ENCODE measurements around the gene SLK.

SLK gene

DNA sequence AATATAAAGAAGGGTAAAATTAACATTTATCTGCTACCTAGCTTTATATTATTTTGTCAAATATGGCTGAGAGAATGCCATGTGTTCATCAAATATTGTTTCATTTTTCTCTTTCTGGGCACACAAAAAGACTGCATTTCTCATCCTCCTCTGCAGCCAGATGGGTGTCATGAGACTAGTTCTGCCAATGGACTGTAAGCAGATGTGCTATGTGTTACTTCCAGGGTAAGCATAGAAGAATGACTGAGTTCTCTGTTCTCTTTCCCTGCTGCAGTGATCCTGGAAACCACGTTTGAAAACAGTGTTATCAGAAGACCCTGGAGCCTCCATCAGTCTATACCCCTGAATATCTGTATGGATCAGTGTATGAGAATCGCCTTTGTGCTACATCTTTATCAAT lies 24.1 kb upstream of the SLK start:
- DNase-seq = no peak

DNA sequence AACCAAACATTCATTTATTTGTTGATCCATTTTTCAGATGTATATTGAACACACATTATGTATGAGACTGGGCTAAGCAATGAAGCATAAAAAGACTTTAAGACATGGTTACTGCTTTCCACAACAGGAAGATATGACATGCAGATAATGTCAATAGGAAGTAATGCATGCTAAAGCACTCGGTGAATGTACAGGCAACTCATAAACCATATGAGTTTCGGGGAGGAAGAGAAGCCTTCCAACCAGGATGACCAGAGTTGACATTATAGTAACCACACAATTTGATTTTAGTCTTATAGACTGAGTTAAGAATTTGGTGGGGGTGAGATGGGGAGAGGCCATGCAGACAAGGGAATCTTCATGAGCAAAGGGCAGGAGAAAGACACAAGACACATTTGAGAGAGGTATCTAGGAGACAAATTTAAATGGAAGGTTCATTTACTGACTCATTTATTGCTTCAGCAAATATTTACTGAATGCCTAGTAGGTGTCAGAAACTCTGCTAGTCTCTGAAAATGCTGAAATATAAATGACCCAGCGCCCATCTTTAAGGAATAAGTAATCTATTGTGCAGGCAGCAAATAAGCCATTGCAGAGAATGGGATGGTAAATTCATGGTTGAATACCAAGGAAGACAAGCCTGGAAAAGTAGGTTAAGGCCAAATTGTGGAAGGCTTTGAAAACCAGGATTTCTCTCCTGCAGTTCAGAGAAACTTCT lies 19.0 kb upstream of the SLK start:
- no peak for DNase-seq

DNA sequence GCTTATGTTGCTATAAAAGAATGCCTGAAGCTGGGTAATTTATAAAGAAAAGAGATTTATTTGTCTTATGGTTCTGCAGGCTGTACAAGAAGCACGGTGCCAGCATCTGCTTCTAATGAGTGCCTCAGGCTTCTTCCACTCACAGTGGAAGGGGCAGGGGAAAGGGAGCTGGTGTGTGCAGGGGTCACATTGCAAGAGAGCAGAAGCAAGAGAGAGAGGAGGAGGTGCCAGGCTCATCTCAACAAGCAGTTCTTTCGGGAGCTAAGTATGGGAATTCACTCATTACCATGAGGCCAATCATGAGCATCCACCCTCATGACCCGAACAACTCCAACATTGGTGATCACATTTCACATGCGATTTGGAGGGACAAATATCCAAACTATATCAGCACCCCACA lies 17.2 kb upstream of the SLK start:
- no peak for DNase-seq

DNA sequence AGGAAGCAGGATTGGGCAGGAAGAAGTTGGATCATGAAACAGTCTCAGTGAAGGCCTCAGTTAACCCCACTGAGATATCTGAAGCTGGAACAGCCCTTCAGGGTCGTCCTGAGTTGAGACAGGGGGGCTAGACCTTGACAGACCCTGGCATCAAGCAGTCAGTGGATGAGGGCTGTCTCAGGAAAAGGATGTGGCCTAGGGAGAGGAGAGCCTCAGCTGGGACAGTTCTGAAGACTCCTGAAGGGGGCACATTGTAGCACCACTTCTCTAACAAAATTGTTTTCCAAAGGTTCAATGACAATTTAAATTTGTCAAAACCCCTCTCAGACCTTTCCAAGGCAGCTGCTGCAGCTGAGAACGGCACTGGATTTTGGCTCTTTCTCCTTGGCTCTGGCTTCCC lies 15.8 kb upstream of the SLK start:
- no peak for DNase-seq

DNA sequence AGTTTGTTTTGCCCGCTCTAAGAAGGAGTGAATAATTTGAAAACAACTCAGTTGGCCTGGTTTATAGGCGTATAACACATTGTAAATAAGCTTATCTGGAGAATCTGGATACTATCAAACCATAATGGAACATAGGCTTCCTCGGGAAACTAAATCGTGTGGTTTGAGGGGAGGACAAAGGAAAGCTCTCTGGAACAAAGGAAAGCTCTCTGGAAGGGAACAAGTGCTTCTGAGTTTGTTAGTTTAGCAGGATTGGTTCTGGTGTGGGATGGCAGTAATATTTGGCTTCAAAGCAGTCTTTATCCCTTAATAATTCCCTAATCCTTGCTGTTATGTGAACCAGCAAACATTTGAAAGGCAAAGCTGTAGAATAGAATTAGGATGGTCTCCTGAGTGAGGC lies 15.0 kb upstream of the SLK start:
- no peak for DNase-seq

DNA sequence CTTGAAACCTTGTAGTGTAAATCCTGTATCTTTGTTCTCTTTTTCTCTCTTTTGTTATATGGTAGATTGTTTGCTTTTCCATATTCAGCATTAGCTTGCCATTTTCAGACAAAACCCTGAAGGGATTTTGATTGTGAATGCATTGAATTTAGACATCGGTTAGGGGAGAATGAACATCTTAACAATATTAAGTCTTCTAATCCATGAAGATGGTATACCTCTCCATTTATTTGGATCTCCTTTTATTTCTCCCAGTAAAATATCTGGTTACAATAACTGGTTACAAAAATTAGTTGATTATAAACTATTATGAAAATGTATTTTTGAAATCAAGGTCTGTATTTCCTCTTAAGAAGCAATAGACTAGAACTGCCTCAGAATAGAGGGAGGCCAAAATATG lies 12.4 kb upstream of the SLK start:
- DNase-seq = no peak

DNA sequence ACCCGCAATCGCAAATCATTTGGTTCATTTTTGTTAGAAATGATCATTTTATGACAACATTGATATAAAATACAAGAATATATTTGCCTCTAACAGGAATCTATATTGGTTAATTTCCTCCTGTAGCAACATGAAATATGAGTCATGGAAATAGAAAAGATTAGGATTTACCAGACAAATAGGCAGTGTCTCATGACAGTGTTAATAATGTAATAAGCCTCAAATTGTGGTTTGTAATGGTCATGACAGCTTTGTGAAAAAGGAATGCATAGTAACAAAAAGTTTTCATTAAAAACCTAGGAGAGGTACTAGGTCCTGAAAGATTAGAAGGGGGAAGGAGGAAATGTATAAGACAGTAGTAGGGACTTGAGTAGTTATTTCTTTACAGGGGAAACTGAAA lies 7.9 kb upstream of the SLK start:
- DNase-seq = no peak

DNA sequence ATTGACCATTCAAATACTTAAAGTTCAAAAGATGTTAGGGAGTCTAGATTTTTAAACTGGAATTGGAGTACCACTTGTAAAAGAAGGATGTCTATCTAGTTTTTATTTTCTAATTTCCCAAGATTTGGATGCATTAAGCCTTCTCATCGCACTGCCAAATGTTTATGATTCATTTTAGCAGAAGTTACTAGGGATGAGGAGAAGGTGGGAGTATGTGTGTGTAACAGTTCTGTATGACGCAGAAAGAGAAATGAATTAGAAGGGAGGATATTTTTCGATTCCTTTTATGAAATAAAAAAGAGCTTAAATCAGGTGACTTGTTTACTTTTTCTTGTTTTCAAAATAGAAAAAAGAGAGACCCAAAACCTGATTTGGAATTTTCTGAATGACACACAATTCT lies 6.8 kb upstream of the SLK start:
- DNase-seq = no peak

DNA sequence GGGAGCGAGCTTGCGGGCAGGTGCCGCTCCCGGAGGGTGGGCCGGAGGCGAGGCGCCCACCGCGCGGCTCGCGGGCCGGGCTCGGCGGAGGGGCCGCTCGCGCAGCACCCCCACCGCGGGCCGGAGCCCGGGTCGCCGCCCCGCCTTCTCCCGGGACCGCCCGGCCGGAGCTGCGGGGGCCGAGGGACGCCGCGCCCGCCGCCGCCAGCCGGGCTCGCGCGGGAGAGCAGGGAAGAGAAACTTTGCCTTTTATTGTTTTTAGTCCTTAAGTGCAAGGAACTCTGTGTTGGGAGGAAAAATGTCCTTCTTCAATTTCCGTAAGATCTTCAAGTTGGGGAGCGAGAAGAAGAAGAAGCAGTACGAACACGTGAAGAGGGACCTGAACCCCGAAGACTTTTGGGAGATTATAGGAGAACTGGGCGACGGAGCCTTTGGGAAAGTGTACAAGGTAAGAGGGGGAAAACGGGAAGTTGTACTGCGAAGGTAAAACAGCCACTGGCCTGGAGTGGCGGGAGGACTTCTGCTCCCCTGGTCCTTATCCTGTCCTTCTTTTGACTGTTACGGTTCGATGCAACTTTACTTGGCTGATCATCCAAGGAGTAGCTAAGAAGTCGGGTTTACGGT lies 620 bp downstream of the SLK start:
- peak; percentile 57 for DNase-seq

DNA sequence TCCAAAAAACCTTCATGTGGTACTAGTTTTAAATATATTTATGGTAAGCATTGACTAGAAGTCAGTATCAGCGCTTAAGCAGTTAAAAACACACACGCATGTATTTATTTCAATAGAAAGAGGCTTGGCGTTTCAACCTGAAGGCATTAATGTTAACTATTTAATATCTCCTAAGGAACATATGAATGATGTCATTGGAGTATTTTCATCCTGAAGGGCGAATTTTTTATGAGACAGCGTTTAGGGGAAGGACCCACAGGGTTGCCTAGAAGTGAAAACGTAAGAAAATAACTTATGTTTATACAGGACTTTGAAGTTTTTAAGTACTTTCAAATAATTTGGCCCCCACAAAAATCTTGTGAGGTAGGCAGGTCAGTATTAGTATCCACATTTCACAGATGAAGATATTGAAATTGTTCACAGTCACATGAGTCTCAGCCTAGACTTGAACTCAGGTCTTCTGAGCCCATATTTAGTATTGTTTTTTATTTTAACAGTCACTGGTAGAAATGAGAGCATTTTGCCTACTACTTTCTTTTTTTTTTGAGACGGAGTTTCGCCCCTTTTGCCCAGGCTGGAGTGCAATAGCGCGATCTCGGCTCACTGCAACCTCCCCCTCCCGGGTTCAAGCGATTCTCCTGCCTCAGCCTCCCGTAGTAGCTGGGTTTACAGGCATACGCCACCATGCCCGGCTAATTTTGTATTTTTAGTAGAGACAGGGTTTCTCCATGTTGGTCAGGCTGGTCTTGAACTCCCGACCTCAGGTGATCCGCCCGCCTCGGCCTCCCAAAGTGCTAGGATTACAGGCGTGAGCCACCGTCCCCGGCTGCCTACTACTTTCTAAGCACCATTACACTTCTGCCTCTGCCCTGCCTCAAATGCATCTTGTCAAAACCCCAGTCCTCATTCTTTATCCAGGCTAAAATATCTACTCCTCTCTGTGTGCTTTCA lies 1.8 kb downstream of the SLK start:
- no peak for DNase-seq

DNA sequence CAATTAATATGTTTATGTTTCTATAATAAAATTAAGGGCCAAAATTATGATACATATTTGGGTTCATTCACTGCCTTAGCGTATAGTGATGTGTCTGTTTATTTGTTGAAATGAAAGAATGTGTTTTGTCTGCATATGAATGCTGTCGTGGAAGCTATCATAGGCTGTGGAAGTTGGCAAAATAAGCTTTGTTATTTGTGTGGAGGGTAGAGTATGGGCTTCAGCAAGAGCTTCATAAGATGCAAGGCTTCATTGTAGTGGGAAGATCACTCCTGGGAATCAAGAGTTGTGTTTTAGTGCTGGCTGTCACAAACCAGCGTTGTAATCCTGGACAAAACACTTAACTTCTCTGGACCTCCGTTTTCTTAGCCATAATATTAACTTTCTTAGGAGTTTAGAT lies 2.5 kb downstream of the SLK start:
- no peak for DNase-seq

DNA sequence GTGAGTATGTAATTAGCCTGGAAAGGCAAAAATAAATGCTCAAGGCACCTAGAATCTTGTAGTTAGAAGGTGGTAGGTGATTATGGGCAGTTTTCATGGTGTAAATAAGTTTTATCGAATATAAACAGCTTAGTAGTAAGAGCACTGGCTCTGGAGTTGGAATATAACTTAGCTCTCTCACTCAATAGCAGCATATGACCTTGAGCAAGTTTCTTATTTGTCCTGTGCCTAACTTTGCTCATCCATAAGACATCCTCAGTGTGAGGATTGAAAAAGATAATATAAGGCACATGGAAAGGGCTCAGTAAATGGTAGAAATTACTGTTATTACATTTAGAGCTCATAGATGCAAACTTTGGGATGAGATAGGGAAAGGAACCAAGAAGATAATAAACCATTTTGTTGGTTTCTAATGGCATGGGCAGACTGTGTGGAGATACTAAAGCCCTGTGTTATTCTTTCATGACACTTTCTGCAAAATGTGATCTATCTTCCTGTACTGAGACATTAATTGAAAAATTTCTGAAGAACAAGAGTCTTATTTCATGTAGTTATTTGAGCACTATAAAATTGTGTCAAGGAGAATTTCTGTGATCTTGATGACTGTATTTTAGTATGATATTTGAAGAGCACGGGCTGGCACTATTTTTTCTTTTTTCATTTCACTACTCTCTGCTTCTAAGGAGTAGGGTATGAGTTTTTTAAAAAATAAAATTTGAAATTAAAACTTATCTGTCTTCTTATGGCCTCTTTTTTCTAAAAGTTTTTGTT lies 3.1 kb downstream of the SLK start:
- no peak for DNase-seq

DNA sequence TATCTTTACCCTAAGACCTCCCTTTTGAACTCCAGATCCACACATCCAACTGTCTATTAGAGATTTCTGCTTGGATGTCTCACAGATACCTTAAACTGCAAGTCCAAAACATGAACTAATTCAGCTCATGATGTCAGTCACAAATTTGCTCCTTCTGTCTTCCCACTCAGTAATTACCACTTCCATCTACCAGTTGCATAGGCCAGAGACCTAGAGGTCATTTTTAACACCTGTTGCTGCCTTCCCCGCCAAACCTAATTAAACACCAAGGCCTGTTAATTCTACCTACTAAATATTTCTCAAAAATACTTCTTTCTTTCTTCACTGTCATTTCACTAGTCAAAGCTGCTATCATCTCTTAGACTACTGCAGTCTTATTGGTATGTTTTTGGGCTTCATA lies 8.2 kb downstream of the SLK start:
- DNase-seq = no peak

DNA sequence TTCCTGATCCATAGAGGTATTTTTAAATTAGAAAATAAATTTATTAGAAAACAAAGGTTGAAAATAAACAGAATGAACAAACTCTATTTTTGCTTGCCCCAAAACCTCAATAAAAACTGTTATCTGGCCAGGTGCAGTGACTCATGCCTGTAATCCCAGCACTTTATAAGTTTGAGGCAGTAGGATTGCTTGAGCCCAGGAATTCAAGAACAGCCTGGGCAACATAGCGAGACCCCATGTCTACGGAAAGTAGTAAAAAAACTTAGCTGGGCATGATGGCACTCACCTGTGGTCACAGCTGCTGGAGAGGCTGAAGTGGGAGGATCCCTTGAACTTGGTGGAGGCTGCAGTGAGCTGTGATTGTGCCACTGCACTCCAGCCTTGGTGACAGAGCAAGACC lies 10.3 kb downstream of the SLK start:
- no peak for DNase-seq

DNA sequence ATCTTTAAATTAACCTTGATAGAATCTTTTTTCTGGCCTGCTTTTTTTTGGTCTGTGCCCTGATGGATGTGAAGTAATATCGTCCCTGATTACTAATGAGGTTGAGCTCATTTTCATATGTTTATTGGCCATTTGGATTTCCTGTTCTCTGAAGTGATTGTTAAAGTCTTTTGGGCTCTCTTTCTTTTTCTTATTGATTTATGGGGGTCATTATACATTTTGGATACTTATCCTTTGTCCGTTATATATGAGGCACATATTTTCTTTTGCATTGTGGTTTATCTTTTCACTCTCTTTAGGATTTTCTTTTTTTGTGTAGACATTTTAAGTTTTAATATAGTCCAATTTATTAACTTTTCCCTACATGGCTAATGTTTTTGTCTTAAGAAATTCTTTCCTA lies 12.6 kb downstream of the SLK start:
- no peak for DNase-seq

DNA sequence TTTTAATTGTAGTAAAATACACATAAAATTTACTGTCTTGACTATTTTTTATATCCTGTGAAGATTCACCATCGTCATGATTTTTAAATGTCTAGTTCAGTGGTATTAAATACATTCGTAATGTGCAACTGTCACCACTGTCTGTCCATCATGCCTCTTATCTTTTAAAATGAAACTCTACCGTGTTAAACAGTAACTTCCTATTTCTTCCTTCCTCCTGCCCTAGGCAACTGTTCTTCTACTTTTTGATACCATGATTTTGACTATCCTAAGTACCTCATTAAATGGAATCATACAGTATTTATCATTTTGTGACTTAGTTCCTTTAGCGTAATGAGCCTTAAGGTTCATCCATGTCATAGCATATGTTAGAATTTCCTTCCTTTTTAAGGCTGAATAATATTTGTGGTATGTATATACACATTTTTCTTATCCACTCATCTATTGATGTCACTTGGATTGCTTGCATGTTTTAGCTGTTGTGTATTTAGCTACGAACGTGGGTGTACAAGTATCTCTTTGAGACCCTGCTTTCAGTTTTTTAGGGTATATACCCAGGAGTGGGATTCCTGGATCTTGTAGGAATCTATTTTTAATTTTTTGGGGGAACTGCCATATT lies 13.5 kb downstream of the SLK start:
- DNase-seq = no peak

DNA sequence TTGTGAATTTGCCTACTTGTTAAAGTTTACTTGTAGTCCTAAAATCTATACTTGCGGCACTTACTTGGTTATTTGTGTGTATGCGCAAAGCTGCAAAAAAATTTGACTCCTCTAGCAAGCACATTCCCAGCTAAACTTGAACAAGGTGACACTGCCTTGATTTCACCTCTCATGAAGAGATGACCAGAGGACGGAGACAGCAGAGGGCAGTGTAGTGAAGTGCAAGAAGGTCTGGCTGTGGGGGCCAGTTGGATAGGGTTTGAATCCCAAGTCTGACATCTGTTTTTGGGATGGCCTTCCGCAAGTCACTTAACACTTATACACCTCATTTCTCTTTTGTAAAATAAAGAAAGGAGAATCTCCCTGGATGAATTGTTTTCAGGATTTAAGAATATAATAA lies 15.7 kb downstream of the SLK start:
- no peak for DNase-seq

DNA sequence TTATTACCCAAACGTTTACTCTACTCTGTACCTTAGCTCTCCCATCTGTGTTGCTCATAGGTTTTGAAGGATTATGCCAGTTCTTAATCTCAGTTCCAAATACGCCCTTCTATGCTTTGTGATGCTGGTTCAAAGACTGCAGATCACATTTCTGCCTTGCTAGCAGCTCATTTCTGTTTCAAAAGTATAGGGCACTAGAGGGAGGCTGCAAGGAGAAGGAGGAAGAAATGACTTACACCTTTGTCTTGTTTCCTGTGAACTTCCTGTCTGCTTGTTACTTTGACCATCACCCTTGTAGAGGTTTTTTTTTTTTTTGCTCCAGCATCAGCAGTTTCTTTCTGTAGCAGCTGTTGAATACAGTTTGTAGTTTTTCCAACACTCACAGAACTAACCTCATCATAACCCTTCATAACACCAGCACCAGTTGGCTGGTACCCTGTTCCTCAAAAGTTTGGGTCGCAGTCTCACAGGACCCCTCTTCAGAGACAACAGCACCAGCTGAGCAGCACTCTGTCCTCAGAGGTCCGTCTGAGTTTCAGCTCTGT lies 16.5 kb downstream of the SLK start:
- no peak for DNase-seq

DNA sequence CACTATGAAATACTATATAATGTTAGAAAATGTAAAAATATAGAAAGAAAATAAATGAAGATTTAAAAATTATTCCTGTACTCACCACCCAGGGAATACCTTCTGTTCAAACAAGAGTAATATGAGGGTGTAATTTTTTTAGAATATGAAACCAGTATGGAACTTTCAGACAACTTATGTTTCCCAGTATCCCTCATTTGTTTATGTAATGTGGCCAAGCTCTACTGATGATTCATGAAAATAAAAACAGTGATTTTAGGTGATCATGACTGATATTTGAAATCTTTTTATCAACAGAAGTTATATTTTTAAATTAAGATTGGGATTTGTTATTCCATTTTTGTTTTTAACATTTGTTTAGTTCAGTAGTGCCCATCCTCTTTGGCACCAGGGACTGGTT lies 18.8 kb downstream of the SLK start:
- no peak for DNase-seq

DNA sequence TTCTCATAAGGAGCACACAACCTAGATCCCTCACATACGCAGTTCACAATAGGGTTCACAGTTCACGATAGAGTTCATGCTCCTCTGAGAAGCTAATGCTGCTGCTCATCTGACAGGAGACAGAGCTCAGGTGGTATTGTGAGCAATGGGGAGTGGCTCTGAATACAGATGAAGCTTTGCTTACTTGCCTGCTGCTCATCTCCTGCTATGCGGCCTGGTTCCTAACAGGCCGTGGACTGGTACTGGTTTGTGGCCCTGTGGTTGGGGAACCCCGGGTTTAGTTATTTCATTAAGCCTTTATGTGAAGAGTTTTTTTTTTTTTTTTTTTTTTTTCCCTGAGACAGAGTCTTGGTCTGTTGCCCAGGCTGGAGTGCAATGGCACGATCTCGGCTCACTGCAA lies 19.4 kb downstream of the SLK start:
- no peak for DNase-seq

DNA sequence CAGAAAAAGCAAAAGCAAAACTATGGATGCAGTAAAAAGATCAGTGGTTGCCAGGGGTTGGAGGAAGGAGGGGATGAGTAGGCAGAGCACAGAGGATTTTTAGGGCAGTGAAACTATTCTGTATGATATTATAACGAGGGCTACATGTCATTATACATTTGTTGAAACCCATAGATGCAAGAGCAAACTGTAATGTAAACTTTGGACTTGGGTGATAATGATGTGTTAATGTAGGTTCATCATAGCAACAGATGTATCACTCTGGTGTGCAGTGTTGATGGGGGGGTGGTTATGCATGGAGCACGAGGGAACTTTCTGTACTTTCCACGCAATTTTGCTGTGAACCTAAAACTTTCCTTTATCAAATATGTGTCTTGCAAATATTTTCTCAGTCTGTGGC lies 23.2 kb downstream of the SLK start:
- no peak for DNase-seq

DNA sequence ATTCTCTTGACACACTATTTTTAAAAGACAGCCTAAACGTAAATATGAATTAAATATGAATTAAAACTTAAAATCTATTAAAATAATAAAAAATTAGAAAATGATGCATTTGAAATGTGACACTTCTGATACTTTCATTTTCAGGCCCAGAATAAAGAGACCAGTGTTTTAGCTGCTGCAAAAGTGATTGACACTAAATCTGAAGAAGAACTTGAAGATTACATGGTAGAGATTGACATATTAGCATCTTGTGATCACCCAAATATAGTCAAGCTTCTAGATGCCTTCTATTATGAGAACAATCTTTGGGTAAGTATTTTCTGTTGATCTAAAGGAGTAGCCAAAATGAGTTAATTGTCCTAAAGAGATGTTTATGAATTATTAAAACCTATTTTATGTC lies 23.6 kb downstream of the SLK start:
- no peak for DNase-seq

All from retina (tissue), 1 donor.